CD4-positive, alpha-beta T cell (primary cell): Measurements from ENCODE around the gene NXNL2. TPM values are rescaled to one million over a fixed set of nuclear protein-coding genes. Genes with fewer than 3 reads are reported as not detected.

Experiments
- ATAC-seq: fragments of 200-7000 bp; cut with Tn5 transposase; one replicate; pipeline ENCODE4 v1.10.0; 2022; ENCODE audit warnings: mild to moderate bottlenecking; ENCODE audit not compliant: poor library complexity
- CTCF ChIA-PET: fragments of 350-600 bp; sonication (Branson Sonifier 250); formaldehyde crosslinking; loops from one replicate; lab custom pipeline; 2021; ENCODE audit warnings: antibody characterized with exemption, inconsistent platforms; lab: Charles Lee
- POLR2A ChIA-PET: fragments of 350-600 bp; sonication (Branson Sonifier 250); formaldehyde crosslinking; loops from one replicate; lab custom pipeline; 2021; ENCODE audit warnings: antibody characterized with exemption, inconsistent platforms; lab: Charles Lee
- DNase-seq, 14 experiments: peaks; one replicate each; pipeline ENCODE4 v3.0.0-alpha.2; 2013 to 2020; ENCODE audit warnings: mixed read lengths in 2 of 14
- H3K27ac ChIP-seq, 2 donors: one replicate each; pipeline versions ENCODE4 v1.5.1 to v1.7.0; 2013; ENCODE audit warnings: low read length in 2 of 2, low read depth in 1 of 2, mild to moderate bottlenecking in 1 of 2
- H3K27me3 ChIP-seq, 2 experiments: 1 replicate in 1 of 2; 2 replicates in 1 of 2; pipeline versions ENCODE4 v1.6.1 to v1.7.0; 2013; ENCODE audit warnings: low read length in 2 of 2, control low read depth in 1 of 2, mild to moderate bottlenecking in 1 of 2, moderate library complexity in 1 of 2; ENCODE audit not compliant: insufficient read depth in 2 of 2, control insufficient read depth in 1 of 2
- H3K36me3 ChIP-seq: one replicate; pipeline ENCODE4 v1.6.1; 2013; ENCODE audit warnings: low read length, control low read depth; ENCODE audit not compliant: insufficient read depth
- H3K4me1 ChIP-seq: one replicate; pipeline ENCODE4 v1.6.1; 2013; ENCODE audit warnings: low read length, control low read depth; ENCODE audit not compliant: insufficient read depth
- H3K4me3 ChIP-seq: one replicate; pipeline ENCODE4 v1.5.1; 2013; ENCODE audit warnings: mild to moderate bottlenecking, low read length, moderate library complexity
- H3K9me3 ChIP-seq, 2 experiments: 1 replicate in 1 of 2; 2 replicates in 1 of 2; pipeline versions ENCODE4 v1.6.1 to v1.7.0; 2013; ENCODE audit warnings: low read length in 2 of 2, mild to moderate bottlenecking in 2 of 2, control low read depth in 1 of 2, moderate library complexity in 1 of 2; ENCODE audit not compliant: control insufficient read depth in 1 of 2, insufficient read depth in 1 of 2
- H3K27ac Mint-ChIP-seq: one replicate; pipeline ENCODE4 v1.8.0; 2020; ENCODE audit warnings: mixed read lengths
- H3K27me3 Mint-ChIP-seq: one replicate; pipeline ENCODE4 v1.8.0; 2021; ENCODE audit warnings: mixed read lengths
- H3K36me3 Mint-ChIP-seq: one replicate; pipeline ENCODE4 v1.8.0; 2021; ENCODE audit warnings: low read depth, mixed read lengths
- H3K4me1 Mint-ChIP-seq: one replicate; pipeline ENCODE4 v1.8.0; 2021; ENCODE audit warnings: low read depth, mixed read lengths
- H3K4me3 Mint-ChIP-seq: one replicate; pipeline ENCODE4 v1.8.0; 2020; ENCODE audit warnings: mild to moderate bottlenecking, mixed read lengths
- H3K9me3 Mint-ChIP-seq: one replicate; pipeline ENCODE4 v1.8.0; 2020; ENCODE audit warnings: mixed read lengths
- CTCF ChIP-seq: fragments of 200-600 bp; IDR thresholded peaks from one replicate; pipeline ENCODE4 v1.8.0; 2022; ENCODE audit warnings: antibody characterized with exemption, mild to moderate bottlenecking
- intact Hi-C, 2 experiments: fragments of 100-400 bp; cut with DNase I in 1 of 2; cut with micrococcal nuclease in 1 of 2; formaldehyde crosslinking; loops; one replicate each; pipeline versions ENCODE4 v1.15.1 to v1.9.0; 2023 to 2025; cut with DNase I, micrococcal nuclease
- total RNA-seq, 174 experiments: library from RNA in 2 of 174; stranded (reverse) in 2 of 174; gene quantifications; one replicate each; pipeline ENCODE4 v1.2.3 and lab custom pipeline; 2021 to 2026

NXNL2 gene
- total RNA-seq, 2 experiments from 2014 or later, result not detected

GRCh38 chr9:88587182-88587581 is 52.2 kb downstream of the NXNL2 start:
- ATAC-seq (no peak), DNase-seq (no peak)
- H3K27ac ChIP-seq, result no peak overlapping the region
- TF ChIP-seq CTCF, result no peak
- no peaks in the 10 kb centered on the region for H3K36me3 ChIP-seq
- H3K4me3 Mint-ChIP-seq, result no peak overlapping the region
- no peaks in the 10 kb centered on the region for H3K9me3 ChIP-seq
- peaks cover 11% of the 10 kb centered on the region for H3K4me1 Mint-ChIP-seq
- no peaks in the 10 kb centered on the region for H3K27me3 Mint-ChIP-seq
- no peak overlapping the region for H3K4me3 ChIP-seq
- no peaks in the 10 kb centered on the region for H3K36me3 Mint-ChIP-seq
- ChIA-PET POLR2A (no interaction called here), CTCF (no interaction called here)
- intact Hi-C loops, result no loop called here
- no peaks in the 10 kb centered on the region for H3K9me3 Mint-ChIP-seq
- no peaks in the 10 kb centered on the region for H3K27me3 ChIP-seq
- no peaks in the 10 kb centered on the region for H3K4me1 ChIP-seq
- no peak overlapping the region for H3K27ac Mint-ChIP-seq

GRCh38 chr9:88587885-88588649 is 53.1 kb downstream of the NXNL2 start:
- no peaks in the 10 kb centered on the region for H3K9me3 ChIP-seq
- CTCF ChIA-PET, result no interaction called here
- no peaks in the 10 kb centered on the region for H3K36me3 Mint-ChIP-seq

GRCh38 chr9:88589656-88590055 is 54.7 kb downstream of the NXNL2 start:
- Mint-ChIP-seq H3K36me3 (no peaks in the 10 kb centered on the region), H3K4me3 (no peak overlapping the region), H3K27me3 (peaks cover 6% of the 10 kb centered on the region), H3K27ac (no peak overlapping the region), H3K9me3 (no peaks in the 10 kb centered on the region), H3K4me1 (peaks cover 5% of the 10 kb centered on the region)
- Histone ChIP-seq H3K36me3 (no peaks in the 10 kb centered on the region), H3K4me3 (no peak overlapping the region), H3K27ac (no peak overlapping the region), H3K9me3 (no peaks in the 10 kb centered on the region), H3K4me1 (no peaks in the 10 kb centered on the region), H3K27me3 (no peaks in the 10 kb centered on the region)
- no peak for TF ChIP-seq CTCF
- POLR2A ChIA-PET, result no interaction called here
- intact Hi-C loops, result no loop called here
- no peak for ATAC-seq
- CTCF ChIA-PET, result no interaction called here
- DNase-seq, result no peak

More at GRCh38 chr9:88587885-88588649, 53.1 kb downstream of the NXNL2 start:
- H3K4me1 Mint-ChIP-seq, result peaks cover 11% of the 10 kb centered on the region
- Histone ChIP-seq H3K4me3 (no peak overlapping the region), H3K27me3 (no peaks in the 10 kb centered on the region), H3K27ac (no peak overlapping the region), H3K36me3 (no peaks in the 10 kb centered on the region), H3K4me1 (no peaks in the 10 kb centered on the region)
- H3K4me3 Mint-ChIP-seq, result no peak overlapping the region
- POLR2A ChIA-PET, result no interaction called here
- no peaks in the 10 kb centered on the region for H3K27me3 Mint-ChIP-seq
- DNase-seq (no peak), ATAC-seq (no peak)
- H3K27ac Mint-ChIP-seq, result no peak overlapping the region
- no peaks in the 10 kb centered on the region for H3K9me3 Mint-ChIP-seq
- intact Hi-C loops, result no loop called here
- no peak for TF ChIP-seq CTCF
